ENCODE data around the gene DNAJC6.

GRCh38 chr1:65421351-65422025 is 112.1 kb downstream of the DNAJC6 start:
- TF ChIP-seq PRDM4 (CRISPR knock-in tag; IDR thresholded peaks at IDR 0.05; ENCODE audit: borderline replicate concordance) (no peak), NFATC3 (CRISPR knock-in tag; IDR thresholded peaks at IDR 0.05) (no peak), SMC3 (IDR thresholded peaks at IDR 0.05; ENCODE audit: low read length) (no peak), ZNF432 (CRISPR knock-in tag; IDR thresholded peaks at IDR 0.05; ENCODE audit: borderline replicate concordance) (no peak), CEBPZ (IDR thresholded peaks at IDR 0.05; ENCODE audit: low read length) (no peak), ARID4A (CRISPR knock-in tag; IDR thresholded peaks at IDR 0.05; ENCODE audit: borderline replicate concordance) (no peak), CTCF (CRISPR knock-in tag; IDR thresholded peaks at IDR 0.05) (no peak), MAX (IDR thresholded peaks at IDR 0.05) (no peak), RBFOX2 (IDR thresholded peaks at IDR 0.05; ENCODE audit: low read depth, low read length) (no peak), HDAC1 (CRISPR knock-in tag; IDR thresholded peaks at IDR 0.05) (no peak)
